DOHH2 (cell line): ENCODE data around the gene GPR26.

Experiments used
- EZH2phosphoT487 ChIP-seq: fragments of 200-600 bp; sonication (generic); IDR thresholded peaks from 2 replicates; pipeline ENCODE4 v1.6.1; 2017; ENCODE audit warnings: borderline replicate concordance, mild to moderate bottlenecking, antibody characterized with exemption, low read length, moderate library complexity, mixed read lengths
- TF ChIP-seq, protein P1 (sequence below): fragments of 200-600 bp; sonication (generic); IDR thresholded peaks from one replicate; pipeline ENCODE4 v1.5.1; 2014; ENCODE audit warnings: antibody characterized with exemption, mild to moderate bottlenecking, low read depth, low read length; ENCODE audit not compliant: poor library complexity, severe bottlenecking

- TF ChIP-seq, protein P1, sequence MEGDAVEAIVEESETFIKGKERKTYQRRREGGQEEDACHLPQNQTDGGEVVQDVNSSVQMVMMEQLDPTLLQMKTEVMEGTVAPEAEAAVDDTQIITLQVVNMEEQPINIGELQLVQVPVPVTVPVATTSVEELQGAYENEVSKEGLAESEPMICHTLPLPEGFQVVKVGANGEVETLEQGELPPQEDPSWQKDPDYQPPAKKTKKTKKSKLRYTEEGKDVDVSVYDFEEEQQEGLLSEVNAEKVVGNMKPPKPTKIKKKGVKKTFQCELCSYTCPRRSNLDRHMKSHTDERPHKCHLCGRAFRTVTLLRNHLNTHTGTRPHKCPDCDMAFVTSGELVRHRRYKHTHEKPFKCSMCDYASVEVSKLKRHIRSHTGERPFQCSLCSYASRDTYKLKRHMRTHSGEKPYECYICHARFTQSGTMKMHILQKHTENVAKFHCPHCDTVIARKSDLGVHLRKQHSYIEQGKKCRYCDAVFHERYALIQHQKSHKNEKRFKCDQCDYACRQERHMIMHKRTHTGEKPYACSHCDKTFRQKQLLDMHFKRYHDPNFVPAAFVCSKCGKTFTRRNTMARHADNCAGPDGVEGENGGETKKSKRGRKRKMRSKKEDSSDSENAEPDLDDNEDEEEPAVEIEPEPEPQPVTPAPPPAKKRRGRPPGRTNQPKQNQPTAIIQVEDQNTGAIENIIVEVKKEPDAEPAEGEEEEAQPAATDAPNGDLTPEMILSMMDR = no peak
- no peak for TF ChIP-seq EZH2phosphoT487
These were observed 37.1 kb downstream of the GPR26 start for GRCh38 chr10:123703195-123703790.
